ENCODE measurements around the gene ZNF574.
A peak's percentile ranks its signal among the peaks of the same experiment; 100 is the strongest.
"Not testable (repeated sequence)": the region's sequence is repeated elsewhere in the genome, so short reads cannot be mapped to it uniquely, and the experiment has no call there.

DNA sequence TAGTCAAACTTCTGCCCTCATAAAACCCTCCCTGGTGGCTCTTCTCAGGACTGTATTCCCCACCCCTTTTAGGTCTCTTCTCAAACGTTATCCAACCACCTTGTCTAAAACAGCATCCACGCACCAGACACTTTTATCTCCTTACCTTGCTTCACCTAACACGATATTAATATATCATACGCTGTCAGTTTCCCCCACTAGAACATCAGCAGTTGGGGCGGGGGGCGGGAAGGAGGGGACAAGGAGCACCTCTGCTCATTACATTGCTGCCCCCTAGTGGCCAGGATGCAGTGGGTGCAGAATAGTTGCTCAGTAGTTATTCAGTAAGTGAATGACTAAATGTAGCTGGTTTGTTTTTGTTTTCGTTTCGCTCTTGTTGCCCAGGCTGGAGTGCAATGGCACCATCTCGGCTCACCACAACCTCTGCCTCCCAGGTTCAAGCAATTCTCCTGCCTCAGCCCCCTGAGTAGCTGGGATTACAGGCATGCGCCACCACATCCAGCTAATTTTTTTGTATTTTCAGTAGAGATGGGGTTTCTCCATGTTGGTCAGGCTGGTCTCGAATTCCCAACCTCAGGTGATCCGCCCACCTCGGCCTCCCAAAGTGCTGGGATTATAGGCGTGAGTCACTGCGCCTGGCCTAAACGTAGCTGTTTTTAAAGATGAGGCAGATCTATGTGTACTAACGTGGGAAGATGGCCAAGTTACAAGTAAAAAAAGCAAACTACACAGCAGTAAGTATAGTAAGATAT lies 41.1 kb upstream of the ZNF574 start:
- peak; percentile 90 for TF ChIP-seq CTCF (conservative IDR thresholded peaks at IDR 0.05; ENCODE audit: low read depth, low read length)
- not testable (repeated sequence) for TF ChIP-seq EZH2 (IDR thresholded peaks at IDR 0.05; ENCODE audit: borderline replicate concordance, low read depth, low read length, poor library complexity, severe bottlenecking)
